PC-9 (cell line): ENCODE measurements around the gene TMEM125.

Source experiments
- CTCF ChIP-seq: fragments of 200-600 bp; sonication (generic); conservative IDR thresholded peaks from 2 replicates; pipeline ENCODE4 v1.6.1; 2017; ENCODE audit warnings: mixed run types, antibody characterized with exemption, mild to moderate bottlenecking, moderate library complexity
- EZH2 ChIP-seq: fragments of 200-600 bp; sonication (generic); IDR thresholded peaks from 2 replicates; pipeline ENCODE4 v1.8.0; 2017; ENCODE audit warnings: antibody characterized with exemption, low read depth

- TF ChIP-seq CTCF (no peak), EZH2 (no peak)
Measured at GRCh38 chr1:43232482-43232881, 37.3 kb upstream of the TMEM125 start.
